ENCODE measurements around the gene SREBF2.

Gene SREBF2

DNA sequence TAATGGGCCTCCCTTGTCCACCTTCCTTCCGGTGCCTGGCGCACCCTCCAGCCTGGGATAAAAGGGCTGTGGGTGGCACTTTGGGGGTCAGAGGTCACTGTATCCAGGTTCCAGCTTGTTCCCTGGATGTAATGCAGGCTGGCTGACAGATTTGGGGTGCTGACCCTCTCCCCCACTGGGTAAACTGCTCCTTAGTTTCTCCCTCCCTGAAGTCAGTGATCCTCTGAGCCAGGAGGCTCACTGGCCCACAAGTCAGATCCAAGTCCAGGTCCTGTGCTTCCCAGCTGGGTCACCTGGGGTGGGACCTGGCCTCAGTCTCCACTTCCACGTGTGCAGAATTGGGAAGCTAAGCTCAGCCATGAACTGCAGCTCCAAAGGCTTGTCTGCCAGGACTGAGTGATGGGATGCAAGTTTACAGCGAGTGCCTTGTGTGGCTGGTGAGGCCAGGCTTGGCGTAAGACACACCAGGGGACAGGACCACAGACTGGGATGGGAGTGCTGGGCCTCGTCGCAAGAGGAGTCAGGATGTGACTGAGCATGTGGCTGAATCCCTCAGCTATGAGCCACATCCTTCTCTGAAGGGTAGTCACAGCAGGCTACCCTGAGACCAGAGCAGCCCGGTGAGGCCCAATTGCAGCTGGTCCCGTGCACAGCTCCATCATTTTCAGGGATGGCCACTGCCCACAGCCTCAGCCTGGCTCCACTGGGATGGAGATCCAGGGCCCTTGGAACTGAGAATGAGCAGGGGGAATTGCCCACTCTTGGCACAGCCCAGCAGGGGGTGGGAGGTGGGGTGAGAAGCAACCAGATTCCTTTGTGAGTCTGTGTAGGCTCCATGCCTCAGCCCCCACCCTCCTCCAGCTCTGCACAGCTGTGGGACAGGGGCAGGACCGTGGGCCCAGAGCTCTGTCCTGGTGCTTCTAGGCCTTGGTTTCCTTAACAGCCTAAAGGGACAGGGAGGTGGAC lies 74.8 kb downstream of the SREBF2 start:
- Mint-ChIP-seq H3K4me3 (no peak overlapping the region), H3K9me3 (no peaks in the 10 kb centered on the region), H3K27me3 (ENCODE audit: low read depth, poor library complexity) (peaks cover 38% of the 10 kb centered on the region), H3K36me3 (ENCODE audit: low read depth) (peaks cover 7% of the 10 kb centered on the region), H3K4me1 (peaks cover 22% of the 10 kb centered on the region), H3K27ac (no peak overlapping the region)
- no peak for DNase-seq
- no peak for TF ChIP-seq CTCF (IDR thresholded peaks at IDR 0.05)

DNA sequence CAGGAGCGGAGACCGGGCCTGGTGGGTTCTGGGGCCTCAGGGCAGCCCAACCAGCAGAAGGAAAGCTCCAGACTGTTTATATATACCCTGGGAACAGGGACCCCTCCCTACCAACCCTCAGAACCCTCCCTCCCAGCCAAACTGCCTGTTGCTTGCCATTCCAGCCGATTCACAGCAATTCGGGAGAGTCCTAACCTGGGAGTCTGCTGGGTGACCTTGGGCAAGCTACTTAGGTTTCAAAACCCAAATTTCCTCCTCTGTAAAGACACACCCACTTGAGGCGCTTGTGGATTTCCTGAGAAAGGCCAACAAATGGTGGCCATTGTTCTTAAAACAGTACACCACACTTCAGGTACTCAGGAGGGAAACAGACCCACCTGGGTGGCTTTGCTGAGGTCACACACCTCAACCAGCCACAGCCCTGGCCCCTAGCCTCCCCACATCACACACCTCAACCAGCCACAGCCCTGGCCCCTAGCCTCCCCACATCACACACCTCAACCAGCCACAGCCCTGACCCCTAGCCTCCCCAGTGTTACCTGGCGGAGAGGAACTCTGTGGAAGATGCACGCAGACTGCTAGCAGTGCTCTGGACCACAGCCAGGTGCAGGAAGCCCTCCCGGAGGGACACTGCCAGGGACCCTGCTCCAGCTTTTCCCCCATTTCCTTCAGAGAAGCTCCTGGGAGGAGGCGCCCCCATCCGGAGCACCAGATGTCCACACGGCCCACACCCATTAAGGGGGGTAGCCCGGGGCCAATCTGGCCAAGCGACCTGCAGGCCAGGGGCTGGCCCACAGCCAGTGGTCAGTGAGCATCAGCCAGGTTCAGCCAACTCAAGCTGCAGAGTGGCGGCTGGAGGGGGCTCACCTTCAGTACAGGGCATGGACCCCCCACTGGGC lies 75.8 kb downstream of the SREBF2 start:
- Mint-ChIP-seq H3K9me3 (no peaks in the 10 kb centered on the region), H3K4me3 (no peak overlapping the region), H3K4me1 (peaks cover 30% of the 10 kb centered on the region), H3K27me3 (ENCODE audit: low read depth, poor library complexity) (peaks cover 47% of the 10 kb centered on the region), H3K36me3 (ENCODE audit: low read depth) (peaks cover 7% of the 10 kb centered on the region), H3K27ac (no peak overlapping the region)
- DNase-seq = no peak
- TF ChIP-seq CTCF (IDR thresholded peaks at IDR 0.05) = no peak

DNA sequence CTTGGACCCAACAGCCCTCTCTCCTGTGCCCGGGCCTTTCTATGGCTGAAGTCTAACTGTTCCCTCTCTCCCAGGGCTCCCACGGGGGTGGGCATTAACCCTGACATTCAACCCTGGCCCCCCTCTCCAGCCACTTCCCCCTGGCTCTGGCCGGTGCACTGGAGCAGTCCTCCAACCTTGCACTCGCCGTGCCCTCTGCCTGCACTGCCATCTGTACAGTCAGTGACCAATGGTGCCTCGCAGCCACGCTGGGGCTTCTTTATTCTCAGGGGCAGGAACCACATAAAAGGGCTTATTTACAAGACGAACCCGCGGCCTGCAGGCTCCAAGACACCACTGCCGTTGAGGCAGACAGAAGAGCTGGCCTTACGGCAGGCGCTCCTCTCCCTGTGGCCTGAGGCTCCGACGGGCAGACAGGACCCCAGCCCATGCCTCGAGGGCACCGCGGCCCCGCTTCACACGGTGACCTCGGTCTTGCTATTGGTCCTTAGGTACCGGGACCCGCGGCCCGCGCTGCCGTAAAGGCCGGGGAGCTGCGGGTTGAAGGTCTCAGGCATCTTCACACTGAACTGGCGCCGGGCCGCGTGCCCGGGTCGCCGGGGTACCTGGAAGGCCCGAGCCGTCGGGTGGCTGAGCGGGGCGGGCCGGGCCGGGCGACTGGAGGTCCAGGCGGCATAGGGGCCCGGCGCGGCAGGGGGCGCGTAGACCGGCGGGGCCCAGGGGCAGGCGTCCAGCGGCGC lies 76.6 kb downstream of the SREBF2 start:
- Mint-ChIP-seq H3K9me3 (no peaks in the 10 kb centered on the region), H3K27ac (no peak overlapping the region), H3K4me1 (peaks cover 30% of the 10 kb centered on the region), H3K27me3 (ENCODE audit: low read depth, poor library complexity) (peaks cover 50% of the 10 kb centered on the region), H3K4me3 (no peak overlapping the region), H3K36me3 (ENCODE audit: low read depth) (peaks cover 7% of the 10 kb centered on the region)
- TF ChIP-seq CTCF (IDR thresholded peaks at IDR 0.05) = no peak
- DNase-seq = no peak

DNA sequence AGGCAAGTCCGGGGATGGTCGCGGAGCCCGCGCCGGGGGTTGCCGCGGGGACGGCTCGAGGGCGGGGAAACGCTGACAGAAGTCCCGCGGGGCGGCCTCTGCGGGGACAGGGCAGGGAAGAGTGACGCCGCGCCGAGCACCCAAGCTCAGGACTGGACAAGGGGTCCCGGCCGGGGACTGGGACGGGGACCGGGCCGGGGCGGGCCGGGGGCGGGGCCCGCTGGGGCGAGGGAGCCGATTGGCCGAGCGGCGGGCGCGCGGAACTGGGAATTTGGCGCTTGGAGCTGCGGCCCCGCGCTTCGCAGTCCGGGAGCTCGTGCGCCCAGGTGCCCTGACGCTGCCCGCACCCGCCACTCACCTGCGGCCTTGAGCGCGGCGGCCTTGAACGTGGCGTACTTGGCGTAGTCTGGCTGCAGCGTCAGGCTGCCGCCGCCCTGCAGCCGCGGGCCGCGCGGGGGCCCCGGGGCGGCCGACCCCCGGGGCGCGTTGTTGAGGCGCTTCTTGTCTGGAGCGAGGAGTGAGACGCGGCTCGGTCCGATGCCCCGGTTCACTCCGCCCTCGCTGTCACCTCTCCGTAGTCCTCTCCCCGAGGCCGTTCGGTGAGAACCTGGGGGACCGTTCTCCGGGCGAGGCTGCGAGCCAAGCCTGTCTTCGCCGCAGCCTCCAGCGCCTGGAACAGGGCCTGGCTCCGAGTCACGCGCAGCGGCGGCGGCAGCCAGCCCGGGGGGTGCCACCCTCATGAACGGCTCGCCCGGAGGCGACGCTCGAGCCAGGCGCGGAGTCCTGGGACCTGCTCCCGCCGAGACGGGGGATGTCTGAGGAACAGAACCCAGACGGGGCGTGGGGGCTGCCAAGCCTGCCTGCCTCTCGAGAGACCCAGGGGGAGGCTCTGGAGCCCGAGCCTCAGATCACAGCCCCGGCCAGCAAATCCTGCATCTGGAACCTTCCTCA lies 77.4 kb downstream of the SREBF2 start:
- peaks cover 53% of the 10 kb centered on the region for H3K27me3 Mint-ChIP-seq (ENCODE audit: low read depth, poor library complexity)
- no peak for TF ChIP-seq CTCF (IDR thresholded peaks at IDR 0.05)
- no peak overlapping the region for H3K4me3 Mint-ChIP-seq
- peaks cover 7% of the 10 kb centered on the region for H3K36me3 Mint-ChIP-seq (ENCODE audit: low read depth)
- H3K9me3 Mint-ChIP-seq = no peaks in the 10 kb centered on the region
- H3K4me1 Mint-ChIP-seq = peaks cover 30% of the 10 kb centered on the region
- DNase-seq = peak; percentile 72
- no peak overlapping the region for H3K27ac Mint-ChIP-seq
